NCI-H2081 treated with DMSO at 0.1 percent for 48 hours (cell line): ENCODE data around the gene SPPL2B.
A peak's percentile ranks its signal among the peaks of the same experiment; 100 is the strongest.
"Not testable (repeated sequence)": the region's sequence is repeated elsewhere in the genome, so short reads cannot be mapped to it uniquely, and the experiment has no call there.

Experiments
- DNase-seq: peaks from one replicate; lab custom pipeline; 2025; lab: John Stamatoyannopoulos, UW

The SPPL2B gene

GRCh38 chr19:2381148-2381820, 52.8 kb downstream of the SPPL2B start:
- no peak for DNase-seq

- no peak for DNase-seq
Observed at GRCh38 chr19:2382530-2383222, 54.2 kb downstream of the SPPL2B start.

- DNase-seq: peak; percentile 32
Observed at GRCh38 chr19:2385053-2385721, 56.7 kb downstream of the SPPL2B start.

GRCh38 chr19:2387367-2388288, 59.1 kb downstream of the SPPL2B start:
- no peak for DNase-seq

- no peak for DNase-seq
Observed at GRCh38 chr19:2389594-2389993, 61.1 kb downstream of the SPPL2B start.

- DNase-seq: no peak
Observed at GRCh38 chr19:2391118-2391725, 62.7 kb downstream of the SPPL2B start.

- DNase-seq: no peak
Observed at GRCh38 chr19:2392366-2392765, 63.9 kb downstream of the SPPL2B start.

- not testable (repeated sequence) for DNase-seq
Observed at GRCh38 chr19:2392899-2393298, 64.4 kb downstream of the SPPL2B start.

GRCh38 chr19:2394054-2394441, 65.6 kb downstream of the SPPL2B start:
- no peak for DNase-seq

GRCh38 chr19:2394442-2395292, 66.2 kb downstream of the SPPL2B start:
- no peak for DNase-seq

- DNase-seq: not testable (repeated sequence)
Observed at GRCh38 chr19:2395293-2395829, 66.9 kb downstream of the SPPL2B start.

GRCh38 chr19:2397173-2397572, 68.7 kb downstream of the SPPL2B start:
- DNase-seq: not testable (repeated sequence)

GRCh38 chr19:2398735-2399305, 70.3 kb downstream of the SPPL2B start:
- DNase-seq: no peak

GRCh38 chr19:2399582-2399981, 71.1 kb downstream of the SPPL2B start:
- DNase-seq: no peak
